ENCODE results near the gene ARID1B.

GRCh38 chr6:157193443-157193996 lies 416.3 kb downstream of the ARID1B start:
- TF ChIP-seq EZH2phosphoT487 (IDR thresholded peaks at IDR 0.05): no peak
- no peak for TF ChIP-seq EZH2 (IDR thresholded peaks at IDR 0.05)

All from neural progenitor cell (in vitro differentiated cells).